Stimulated activated CD8-positive, alpha-beta memory T cell treated with anti-CD3 and anti-CD28 coated beads, Interleukin-12 subunit alpha, Interleukin-12 subunit beta, amount 100 ng/mL, for 24 hours (primary cell): ENCODE measurements around the gene HMX3.
"Not testable (repeated sequence)": the region's sequence is repeated elsewhere in the genome, so short reads cannot be mapped to it uniquely, and the experiment has no call there.

ENCODE experiments used
- DNase-seq: peaks from one replicate; pipeline ENCODE4 v3.0.0-alpha.2; 2020; ENCODE audit errors: extremely low read depth

HMX3 gene

GRCh38 chr10:123148414-123149161 lies 12.8 kb downstream of the HMX3 start:
- no peak for DNase-seq

- DNase-seq, result no peak
Measured at GRCh38 chr10:123149162-123149567, 13.4 kb downstream of the HMX3 start.

- DNase-seq, result no peak
Measured at GRCh38 chr10:123149568-123150270, 13.9 kb downstream of the HMX3 start.

- no peak for DNase-seq
Measured at GRCh38 chr10:123150271-123150985, 14.7 kb downstream of the HMX3 start.

- DNase-seq, result no peak
Measured at GRCh38 chr10:123150986-123151736, 15.4 kb downstream of the HMX3 start.

GRCh38 chr10:123151737-123152135 lies 16.0 kb downstream of the HMX3 start:
- DNase-seq, result no peak

GRCh38 chr10:123153486-123154091 lies 17.8 kb downstream of the HMX3 start:
- DNase-seq, result no peak

GRCh38 chr10:123154092-123154710 lies 18.4 kb downstream of the HMX3 start, which contains the start of gene BUB3:
BUB3 (plus strand) TSS chr10:123154402; CDS start chr10:123154918, 516 bp downstream.
- DNase-seq, result peak; percentile 80

- DNase-seq, result no peak
Measured at GRCh38 chr10:123154711-123155505, 19.1 kb downstream of the HMX3 start.

- DNase-seq, result no peak
Measured at GRCh38 chr10:123156078-123156477, 20.3 kb downstream of the HMX3 start.

GRCh38 chr10:123157210-123157609 lies 21.4 kb downstream of the HMX3 start:
- DNase-seq, result no peak

- no peak for DNase-seq
Measured at GRCh38 chr10:123158682-123159081, 22.9 kb downstream of the HMX3 start.

GRCh38 chr10:123160311-123160980 lies 24.7 kb downstream of the HMX3 start:
- DNase-seq, result no peak

- no peak for DNase-seq
Measured at GRCh38 chr10:123164319-123164718, 28.5 kb downstream of the HMX3 start.

GRCh38 chr10:123165445-123166072 lies 29.8 kb downstream of the HMX3 start:
- DNase-seq, result no peak

- DNase-seq, result no peak
Measured at GRCh38 chr10:123166618-123167017, 30.8 kb downstream of the HMX3 start.

- DNase-seq, result no peak
Measured at GRCh38 chr10:123170961-123171360, 35.2 kb downstream of the HMX3 start.

- DNase-seq, result not testable (repeated sequence)
Measured at GRCh38 chr10:123171616-123172015, 35.8 kb downstream of the HMX3 start.
